Sciatic nerve (tissue), 2 donors: ENCODE measurements around the gene TRMT2B. TPM values are rescaled to one million over a fixed set of nuclear protein-coding genes. Genes with fewer than 3 reads are reported as not detected.
A peak's percentile ranks its signal among the peaks of the same experiment; 100 is the strongest.
"Not testable (repeated sequence)": the region's sequence is repeated elsewhere in the genome, so short reads cannot be mapped to it uniquely, and the experiment has no call there.

Experiments
- ATAC-seq: fragments of 200-7000 bp; cut with Tn5 transposase; one replicate; pipeline ENCODE4 v1.9.1; 2020; ENCODE audit warnings: mild to moderate bottlenecking, moderate library complexity
- DNase-seq: peaks from one replicate; pipeline ENCODE4 v3.0.0-alpha.2; 2020; ENCODE audit warnings: low spot score
- intact Hi-C: fragments of 100-400 bp; cut with DNase I; formaldehyde crosslinking; loops from one replicate; pipeline ENCODE4 v1.14.2; 2022
- total RNA-seq: library from RNA; stranded (reverse); fragmentation: NEBNext Ultra II Directional; extraction: Animal tissue kit (Norgen Biotek cat#: 25700); gene quantifications from one replicate; pipeline ENCODE4 v1.2.1, GENCODE V29; 2021
- donor health status: DM: no; HTN: no; CAD: no.
- donor health status: DM: no; HTN: no; CAD: no.

Gene TRMT2B
- total RNA-seq, 1 donor from 2014 or later: 14.5 TPM

GRCh38 chrX:101025126-101025525 lies 26.8 kb downstream of the TRMT2B start:
- intact Hi-C loops: no loop called here
- DNase-seq (no peak), ATAC-seq (no peak)

- no peak for ATAC-seq
These were observed 29.9 kb downstream of the TRMT2B start for GRCh38 chrX:101022020-101022419.

GRCh38 chrX:101012031-101012430 lies 39.9 kb downstream of the TRMT2B start:
- ATAC-seq, DNase-seq, intact Hi-C loops: not testable (repeated sequence)

More at GRCh38 chrX:101022020-101022419, 29.9 kb downstream of the TRMT2B start:
- DNase-seq: no peak
- intact Hi-C loops: no loop called here

- ATAC-seq: no peak
- intact Hi-C loops: no loop called here
- DNase-seq: no peak
These were observed 42.8 kb downstream of the TRMT2B start for GRCh38 chrX:101009090-101009489.

- intact Hi-C loops: no loop called here
- ATAC-seq: no peak
- DNase-seq: no peak
These were observed 52.5 kb downstream of the TRMT2B start for GRCh38 chrX:100999451-100999850.

- intact Hi-C loops: no loop called here
- ATAC-seq: no peak
- no peak for DNase-seq
These were observed 56.4 kb downstream of the TRMT2B start for GRCh38 chrX:100995469-100995868.

- DNase-seq (no peak), ATAC-seq (no peak)
- intact Hi-C loops: no loop called here
These were observed 57.3 kb downstream of the TRMT2B start for GRCh38 chrX:100994352-100995281.

- intact Hi-C loops: no loop called here
- no peak for ATAC-seq
- no peak for DNase-seq
These were observed 61.8 kb downstream of the TRMT2B start for GRCh38 chrX:100990139-100990538.

GRCh38 chrX:100984818-100985217 lies 67.1 kb downstream of the TRMT2B start:
- ATAC-seq: no peak
- intact Hi-C loops: no loop called here
- DNase-seq: no peak

GRCh38 chrX:100981498-100981845 lies 70.4 kb downstream of the TRMT2B start:
- intact Hi-C loops, ATAC-seq, DNase-seq: not testable (repeated sequence)

GRCh38 chrX:100980608-100981497 lies 71.1 kb downstream of the TRMT2B start:
- intact Hi-C loops: no loop called here
- peak; percentile 54 for DNase-seq
- no peak for ATAC-seq

- DNase-seq (no peak), ATAC-seq (no peak)
- intact Hi-C loops: no loop called here
These were observed 71.9 kb downstream of the TRMT2B start for GRCh38 chrX:100979881-100980607.

GRCh38 chrX:100976211-100976610 lies 75.7 kb downstream of the TRMT2B start:
- intact Hi-C loops: no loop called here
- DNase-seq (no peak), ATAC-seq (no peak)

GRCh38 chrX:100975212-100975611 lies 76.7 kb downstream of the TRMT2B start:
- DNase-seq (no peak), ATAC-seq (no peak)
- intact Hi-C loops: no loop called here

- DNase-seq (no peak), ATAC-seq (no peak)
- intact Hi-C loops: no loop called here
These were observed 78.5 kb downstream of the TRMT2B start for GRCh38 chrX:100973411-100973810.

GRCh38 chrX:100969936-100970335 lies 82.0 kb downstream of the TRMT2B start:
- intact Hi-C loops: no loop called here
- ATAC-seq: no peak
- no peak for DNase-seq

- DNase-seq: no peak
- no peak for ATAC-seq
- intact Hi-C loops: no loop called here
These were observed 82.5 kb downstream of the TRMT2B start, which contains the start of gene ARL13A for GRCh38 chrX:100969408-100969807. Gene ARL13A, plus strand, starts transcription at chrX:100969708. Its CDS starts 3,982 bp downstream, at chrX:100973690.

GRCh38 chrX:100964362-100964761 lies 87.5 kb downstream of the TRMT2B start:
- intact Hi-C loops: no loop called here
- DNase-seq: no peak
- ATAC-seq: no peak

GRCh38 chrX:100962811-100963210 lies 89.1 kb downstream of the TRMT2B start:
- intact Hi-C loops: no loop called here
- DNase-seq (no peak), ATAC-seq (no peak)
